GM18520 (cell line): Measurements from ENCODE around the gene EVA1C.
"Not testable (repeated sequence)": the region's sequence is repeated elsewhere in the genome, so short reads cannot be mapped to it uniquely, and the experiment has no call there.

ENCODE experiments used
- ATAC-seq: cut with Tn5 transposase; IDR thresholded peaks from one replicate; pipeline ENCODE4 v1.9.1; 2021; ENCODE audit not compliant: unreplicated experiment

EVA1C gene

GRCh38 chr21:32412162-32413014, at the start of gene EVA1C:
Gene EVA1C, plus strand, starts transcription at chr21:32412706. Its CDS starts 148 bp downstream, at chr21:32412854.
- ATAC-seq = no peak

GRCh38 chr21:32364387-32364786, 48.1 kb upstream of the EVA1C start:
- no peak for ATAC-seq

- no peak for ATAC-seq
These were observed 47.7 kb upstream of the EVA1C start for GRCh38 chr21:32364796-32365195.

GRCh38 chr21:32366191-32366590, 46.3 kb upstream of the EVA1C start:
- ATAC-seq = no peak

- ATAC-seq = no peak
These were observed 45.3 kb upstream of the EVA1C start for GRCh38 chr21:32367158-32367557.

GRCh38 chr21:32368386-32368785, 44.1 kb upstream of the EVA1C start:
- no peak for ATAC-seq

GRCh38 chr21:32368961-32369360, 43.5 kb upstream of the EVA1C start:
- ATAC-seq = not testable (repeated sequence)

GRCh38 chr21:32370998-32371766, 41.3 kb upstream of the EVA1C start:
- ATAC-seq = no peak

- ATAC-seq = no peak
These were observed 40.6 kb upstream of the EVA1C start for GRCh38 chr21:32371913-32372314.

GRCh38 chr21:32372755-32373154, 39.8 kb upstream of the EVA1C start:
- no peak for ATAC-seq

- no peak for ATAC-seq
These were observed 35.0 kb upstream of the EVA1C start for GRCh38 chr21:32377506-32377905.

- no peak for ATAC-seq
These were observed 34.5 kb upstream of the EVA1C start for GRCh38 chr21:32377991-32378390.

GRCh38 chr21:32378956-32379355, 33.5 kb upstream of the EVA1C start:
- no peak for ATAC-seq

- ATAC-seq = no peak
These were observed 31.6 kb upstream of the EVA1C start for GRCh38 chr21:32380940-32381339.

GRCh38 chr21:32381571-32381970, 30.9 kb upstream of the EVA1C start:
- ATAC-seq = no peak

GRCh38 chr21:32382108-32382644, 30.3 kb upstream of the EVA1C start:
- ATAC-seq = no peak

- no peak for ATAC-seq
These were observed 28.7 kb upstream of the EVA1C start for GRCh38 chr21:32383812-32384211.

GRCh38 chr21:32386195-32386870, 26.2 kb upstream of the EVA1C start:
- no peak for ATAC-seq

- ATAC-seq = no peak
These were observed 25.4 kb upstream of the EVA1C start for GRCh38 chr21:32387151-32387550.

- no peak for ATAC-seq
These were observed 24.2 kb upstream of the EVA1C start for GRCh38 chr21:32388306-32388705.

GRCh38 chr21:32389337-32390015, 23.0 kb upstream of the EVA1C start:
- no peak for ATAC-seq
